Neural cell (in vitro differentiated cells): ENCODE measurements around the gene TNIP1. TPM values are rescaled to one million over a fixed set of nuclear protein-coding genes. Genes with fewer than 3 reads are reported as not detected.

Experiments used
- H2AFZ ChIP-seq: fragments of 200-600, 300-800 bp; sonication (generic), shearing (Covaris generic); 2 replicates; pipeline ENCODE4 v1.6.0; 2014; ENCODE audit warnings: low read depth, mild to moderate bottlenecking, antibody characterized with exemption, low read length, moderate library complexity
- H3F3A ChIP-seq: fragments of 200-600 bp; shearing (Covaris generic); 2 replicates; pipeline ENCODE4 v1.6.1; 2016; ENCODE audit warnings: mild to moderate bottlenecking, moderate library complexity, mixed read lengths, antibody characterized with exemption, low read length; ENCODE audit not compliant: insufficient read depth, poor library complexity, severe bottlenecking
- H3K27ac ChIP-seq: fragments of 200-600, 300-800 bp; sonication (generic), shearing (Covaris generic); 2 replicates; pipeline ENCODE4 v1.5.1; 2014; ENCODE audit warnings: mild to moderate bottlenecking, low read length, moderate library complexity
- H3K27me3 ChIP-seq: fragments of 300-800, 200-600 bp; sonication (generic), shearing (Covaris generic); 2 replicates; pipeline ENCODE4 v1.6.0; 2014; ENCODE audit warnings: mild to moderate bottlenecking, low read depth, low read length, moderate library complexity; ENCODE audit not compliant: insufficient read depth
- H3K36me3 ChIP-seq: fragments of 300-800, 200-600 bp; sonication (generic), shearing (Covaris generic); 2 replicates; pipeline ENCODE4 v1.5.1; 2014; ENCODE audit warnings: mild to moderate bottlenecking, antibody characterized with exemption, low read length, moderate library complexity; ENCODE audit not compliant: insufficient read depth
- H3K4me2 ChIP-seq: fragments of 300-800, 200-600 bp; sonication (generic), shearing (Covaris generic); 2 replicates; pipeline ENCODE4 v1.6.0; 2014; ENCODE audit warnings: mild to moderate bottlenecking, low read length
- H3K4me3 ChIP-seq: fragments of 300-800, 200-600 bp; sonication (generic), shearing (Covaris generic); 2 replicates; pipeline ENCODE4 v1.5.1; 2014; ENCODE audit warnings: mild to moderate bottlenecking, low read length, moderate library complexity
- H3K79me2 ChIP-seq: fragments of 200-600 bp; shearing (Covaris generic); replicated peaks from 2 replicates; pipeline ENCODE4 v1.6.0; 2014; ENCODE audit warnings: mild to moderate bottlenecking, low read length, moderate library complexity; ENCODE audit not compliant: insufficient read depth
- H3K9ac ChIP-seq: fragments of 300-800, 200-600 bp; sonication (generic), shearing (Covaris generic); 2 replicates; pipeline ENCODE4 v1.6.1; 2016; ENCODE audit warnings: mild to moderate bottlenecking, low read length, mixed read lengths
- H3K9me2 ChIP-seq: fragments of 200-600 bp; shearing (Covaris generic); 2 replicates; pipeline ENCODE4 v1.6.1; 2016; ENCODE audit warnings: mild to moderate bottlenecking, low read length, mixed read lengths; ENCODE audit not compliant: insufficient read depth
- H3K9me3 ChIP-seq: fragments of 200-600, 300-800 bp; sonication (generic), shearing (Covaris generic); 2 replicates; pipeline ENCODE4 v1.6.1; 2016; ENCODE audit warnings: mild to moderate bottlenecking, mixed run types, low read length, moderate library complexity, mixed read lengths
- H4K20me1 ChIP-seq: fragments of 200-600 bp; shearing (Covaris generic); 2 replicates; pipeline ENCODE4 v1.6.1; 2016; ENCODE audit warnings: mild to moderate bottlenecking, mixed run types; ENCODE audit not compliant: insufficient read depth
- CTCF ChIP-seq: fragments of 450-650 bp; IDR thresholded peaks from 2 replicates; pipeline ENCODE4 v1.5.1; 2014; ENCODE audit warnings: antibody characterized with exemption, mild to moderate bottlenecking, moderate library complexity; ENCODE audit not compliant: poor library complexity, severe bottlenecking
- EP300 ChIP-seq: fragments of 450-650 bp; conservative IDR thresholded peaks from 2 replicates; pipeline ENCODE4 v1.6.1; 2014; ENCODE audit warnings: antibody characterized with exemption, mild to moderate bottlenecking, moderate library complexity; ENCODE audit not compliant: poor library complexity, severe bottlenecking
- EZH2 ChIP-seq: fragments of 200-600, 300-800 bp; shearing (Covaris generic), sonication (generic); IDR thresholded peaks from 2 replicates; pipeline ENCODE4 v1.6.1; 2014; ENCODE audit warnings: antibody characterized with exemption, low read length, borderline replicate concordance, mild to moderate bottlenecking; ENCODE audit not compliant: insufficient read depth, poor library complexity, severe bottlenecking
- MXI1 ChIP-seq: fragments of 450-650 bp; conservative IDR thresholded peaks from 2 replicates; pipeline ENCODE4 v1.6.1; 2014; ENCODE audit warnings: antibody characterized with exemption, mild to moderate bottlenecking; ENCODE audit not compliant: poor library complexity, severe bottlenecking
- POLR2AphosphoS5 ChIP-seq: IDR thresholded peaks from 2 replicates; pipeline ENCODE4 v1.6.1; 2012
- RAD21 ChIP-seq: fragments of 450-650 bp; conservative IDR thresholded peaks from 2 replicates; pipeline ENCODE4 v1.6.1; 2014; ENCODE audit warnings: antibody characterized with exemption, mild to moderate bottlenecking, moderate library complexity
- REST ChIP-seq: IDR thresholded peaks from 2 replicates; pipeline ENCODE4 v1.6.1; 2012; ENCODE audit warnings: borderline replicate concordance
- SMC3 ChIP-seq: fragments of 450-650 bp; conservative IDR thresholded peaks from 2 replicates; pipeline ENCODE4 v1.6.1; 2014; ENCODE audit warnings: antibody characterized with exemption, mild to moderate bottlenecking, moderate library complexity; ENCODE audit not compliant: poor library complexity
- TAF1 ChIP-seq: IDR thresholded peaks from 2 replicates; pipeline ENCODE4 v1.6.1; 2012; ENCODE audit warnings: low read depth
- polyA plus RNA-seq: library from polyadenylated mRNA; depleted of rRNA; stranded (reverse); fragments of >200 nt; gene quantifications from 2 replicates; pipeline ENCODE4 v1.2.3, GENCODE V29; 2014

The TNIP1 gene
- polyA plus RNA-seq, 1 donor from 2014 or later, result 3.3 TPM

- TF ChIP-seq EP300 (no peak), POLR2AphosphoS5 (no peak)
These were observed 66.0 kb downstream of the TNIP1 start (continued) for GRCh38 chr5:151014680-151015343.

DNA sequence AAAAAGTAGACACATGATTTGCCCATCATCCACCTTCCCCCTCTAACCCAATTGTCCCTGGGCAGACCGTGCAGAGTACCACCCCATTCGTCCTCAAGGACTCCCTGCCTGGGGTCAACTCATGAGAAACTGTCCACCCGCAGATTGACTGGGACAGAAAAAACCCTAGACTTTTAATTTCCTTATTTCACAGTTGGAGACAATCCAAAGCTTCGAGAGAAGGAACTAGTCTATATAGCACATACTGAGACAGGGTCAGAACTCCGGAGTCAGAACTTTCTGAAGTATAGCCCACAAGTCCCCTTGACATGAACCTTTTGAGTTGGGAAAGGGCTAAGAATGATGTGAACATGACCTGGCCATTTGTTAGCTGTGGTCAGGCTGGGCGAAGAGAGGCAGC lies 68.0 kb downstream of the TNIP1 start:
- Histone ChIP-seq H4K20me1 (no peaks in the 10 kb centered on the region), H3F3A (no peaks in the 10 kb centered on the region), H3K27ac (no peak overlapping the region), H3K9me3 (no peaks in the 10 kb centered on the region), H3K79me2 (no peaks in the 10 kb centered on the region), H3K9ac (no peak overlapping the region), H2AFZ (no peak overlapping the region), H3K4me3 (no peak overlapping the region), H3K27me3 (no peaks in the 10 kb centered on the region), H3K4me2 (no peak overlapping the region), H3K9me2 (no peaks in the 10 kb centered on the region), H3K36me3 (no peaks in the 10 kb centered on the region)
- TF ChIP-seq SMC3 (no peak), MXI1 (no peak), TAF1 (no peak), CTCF (no peak), REST (no peak), RAD21 (no peak), POLR2AphosphoS5 (no peak), EZH2 (no peak), EP300 (no peak)

- H3K9me2 ChIP-seq, result no peaks in the 10 kb centered on the region
- no peak overlapping the region for H3K9ac ChIP-seq
- no peaks in the 10 kb centered on the region for H3K36me3 ChIP-seq
- H3K4me2 ChIP-seq, result no peak overlapping the region
- no peaks in the 10 kb centered on the region for H3K27me3 ChIP-seq
- H3K79me2 ChIP-seq, result no peaks in the 10 kb centered on the region
- no peak overlapping the region for H3K4me3 ChIP-seq
- no peaks in the 10 kb centered on the region for H3F3A ChIP-seq
- TF ChIP-seq RAD21 (no peak), TAF1 (no peak), POLR2AphosphoS5 (no peak), SMC3 (no peak), CTCF (no peak), REST (no peak), MXI1 (no peak), EZH2 (no peak), EP300 (no peak)
- no peaks in the 10 kb centered on the region for H4K20me1 ChIP-seq
- no peaks in the 10 kb centered on the region for H3K9me3 ChIP-seq
- H3K27ac ChIP-seq, result no peak overlapping the region
- no peak overlapping the region for H2AFZ ChIP-seq
These were observed 71.9 kb downstream of the TNIP1 start for GRCh38 chr5:151008906-151009305.
